ENCODE data around the gene VWDE.
"Not testable (repeated sequence)": the region's sequence is repeated elsewhere in the genome, so short reads cannot be mapped to it uniquely, and the experiment has no call there.

VWDE gene

GRCh38 chr7:12403287-12404181, at the start of gene VWDE:
Gene VWDE (minus strand): TSS chr7:12403865. CDS start chr7:12403716, 149 bp downstream.
- DNase-seq (ENCODE audit: low read depth in 2 of 2, low spot score in 1 of 2): no peak

- not testable (repeated sequence) for DNase-seq (ENCODE audit: low read depth in 2 of 2, low spot score in 1 of 2)
Measured at GRCh38 chr7:12453136-12453535, 49.5 kb upstream of the VWDE start.

- DNase-seq (ENCODE audit: low read depth in 2 of 2, low spot score in 1 of 2): no peak
Measured at GRCh38 chr7:12450615-12451014, 47.0 kb upstream of the VWDE start.

- DNase-seq (ENCODE audit: low read depth in 2 of 2, low spot score in 1 of 2): no peak
Measured at GRCh38 chr7:12444785-12445184, 41.1 kb upstream of the VWDE start.

GRCh38 chr7:12440229-12440628, 36.6 kb upstream of the VWDE start:
- no peak for DNase-seq (ENCODE audit: low read depth in 2 of 2, low spot score in 1 of 2)

GRCh38 chr7:12436896-12437535, 33.4 kb upstream of the VWDE start:
- no peak for DNase-seq (ENCODE audit: low read depth in 2 of 2, low spot score in 1 of 2)

- no peak for DNase-seq (ENCODE audit: low read depth in 2 of 2, low spot score in 1 of 2)
Measured at GRCh38 chr7:12436126-12436525, 32.5 kb upstream of the VWDE start.

GRCh38 chr7:12434012-12434642, 30.5 kb upstream of the VWDE start:
- no peak for DNase-seq (ENCODE audit: low read depth in 2 of 2, low spot score in 1 of 2)

- no peak for DNase-seq (ENCODE audit: low read depth in 2 of 2, low spot score in 1 of 2)
Measured at GRCh38 chr7:12431886-12432556, 28.4 kb upstream of the VWDE start.

- no peak for DNase-seq (ENCODE audit: low read depth in 2 of 2, low spot score in 1 of 2)
Measured at GRCh38 chr7:12425311-12425710, 21.6 kb upstream of the VWDE start.

- DNase-seq (ENCODE audit: low read depth in 2 of 2, low spot score in 1 of 2): no peak
Measured at GRCh38 chr7:12423997-12424745, 20.5 kb upstream of the VWDE start.

GRCh38 chr7:12423355-12423996, 19.8 kb upstream of the VWDE start:
- DNase-seq (ENCODE audit: low read depth in 2 of 2, low spot score in 1 of 2): no peak

- no peak for DNase-seq (ENCODE audit: low read depth in 2 of 2, low spot score in 1 of 2)
Measured at GRCh38 chr7:12422554-12423320, 19.1 kb upstream of the VWDE start.

- no peak for DNase-seq (ENCODE audit: low read depth in 2 of 2, low spot score in 1 of 2)
Measured at GRCh38 chr7:12418452-12418851, 14.8 kb upstream of the VWDE start.

- no peak for DNase-seq (ENCODE audit: low read depth in 2 of 2, low spot score in 1 of 2)
Measured at GRCh38 chr7:12415072-12415471, 11.4 kb upstream of the VWDE start.

GRCh38 chr7:12412407-12412806, 8.7 kb upstream of the VWDE start:
- DNase-seq (ENCODE audit: low read depth in 2 of 2, low spot score in 1 of 2): no peak

GRCh38 chr7:12410523-12410922, 6.9 kb upstream of the VWDE start:
- DNase-seq (ENCODE audit: low read depth in 2 of 2, low spot score in 1 of 2): no peak

GRCh38 chr7:12409097-12409711, 5.5 kb upstream of the VWDE start:
- DNase-seq (ENCODE audit: low read depth in 2 of 2, low spot score in 1 of 2): no peak

GRCh38 chr7:12407652-12408051, 4.0 kb upstream of the VWDE start:
- not testable (repeated sequence) for DNase-seq (ENCODE audit: low read depth in 2 of 2, low spot score in 1 of 2)

Data from stimulated activated CD8-positive, alpha-beta memory T cell treated with anti-CD3 and anti-CD28 coated beads, Interleukin-4, amount 100 ng/mL, for 1 hour (primary cell).